ENCODE measurements around the gene PPA2.

PPA2 gene

DNA sequence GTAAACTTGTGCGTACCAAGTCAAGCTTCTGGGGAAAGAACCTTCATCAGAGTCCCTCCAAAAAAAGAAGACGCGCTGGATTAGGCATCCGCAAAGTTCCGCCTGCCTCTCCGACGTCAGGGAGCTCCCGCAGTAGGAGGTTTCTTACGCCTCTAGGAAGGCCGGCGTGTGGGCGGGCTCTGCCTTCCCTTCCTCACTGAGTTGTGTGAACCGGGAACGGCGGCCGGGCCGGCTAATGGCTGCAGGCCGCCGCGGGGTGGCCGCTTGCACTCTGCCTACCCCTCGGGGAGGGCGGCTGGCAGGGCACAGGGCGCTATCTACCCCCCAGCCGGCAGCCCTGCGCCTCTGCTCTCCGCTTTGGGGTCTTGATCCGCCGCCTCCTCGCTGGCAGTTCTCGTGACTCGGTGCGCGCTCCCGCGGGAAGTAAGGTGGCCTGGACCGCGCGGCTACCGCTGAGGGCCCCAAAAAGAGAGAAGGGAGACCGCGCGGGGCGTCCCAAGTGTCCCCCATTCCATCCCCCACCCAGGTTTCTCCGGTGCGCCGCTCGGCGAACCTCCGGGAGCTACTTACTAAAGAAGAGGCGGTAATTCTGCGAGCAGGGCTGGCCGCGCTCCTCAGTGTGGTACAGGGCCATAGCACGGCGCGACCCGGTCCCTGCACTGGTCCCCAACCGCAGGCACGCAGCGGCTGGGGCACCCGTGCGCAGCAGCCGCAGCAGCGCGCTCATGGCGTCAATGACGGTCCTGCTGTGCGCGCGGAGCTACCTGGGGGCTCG lies at the start of gene PPA2:
PPA2 (minus strand) TSS at position 739 of the 775 bp plus-strand sequence; CDS start at position 727, 12 bp downstream.
- in situ Hi-C loops (cut with MboI; ENCODE audit: low sequenced_read_pairs), result loop anchor here (10.0 to 25.0 kb wide), 2 partner anchors 329 to 536 kb away; partner anchors contain the start of gene TET2

DNA sequence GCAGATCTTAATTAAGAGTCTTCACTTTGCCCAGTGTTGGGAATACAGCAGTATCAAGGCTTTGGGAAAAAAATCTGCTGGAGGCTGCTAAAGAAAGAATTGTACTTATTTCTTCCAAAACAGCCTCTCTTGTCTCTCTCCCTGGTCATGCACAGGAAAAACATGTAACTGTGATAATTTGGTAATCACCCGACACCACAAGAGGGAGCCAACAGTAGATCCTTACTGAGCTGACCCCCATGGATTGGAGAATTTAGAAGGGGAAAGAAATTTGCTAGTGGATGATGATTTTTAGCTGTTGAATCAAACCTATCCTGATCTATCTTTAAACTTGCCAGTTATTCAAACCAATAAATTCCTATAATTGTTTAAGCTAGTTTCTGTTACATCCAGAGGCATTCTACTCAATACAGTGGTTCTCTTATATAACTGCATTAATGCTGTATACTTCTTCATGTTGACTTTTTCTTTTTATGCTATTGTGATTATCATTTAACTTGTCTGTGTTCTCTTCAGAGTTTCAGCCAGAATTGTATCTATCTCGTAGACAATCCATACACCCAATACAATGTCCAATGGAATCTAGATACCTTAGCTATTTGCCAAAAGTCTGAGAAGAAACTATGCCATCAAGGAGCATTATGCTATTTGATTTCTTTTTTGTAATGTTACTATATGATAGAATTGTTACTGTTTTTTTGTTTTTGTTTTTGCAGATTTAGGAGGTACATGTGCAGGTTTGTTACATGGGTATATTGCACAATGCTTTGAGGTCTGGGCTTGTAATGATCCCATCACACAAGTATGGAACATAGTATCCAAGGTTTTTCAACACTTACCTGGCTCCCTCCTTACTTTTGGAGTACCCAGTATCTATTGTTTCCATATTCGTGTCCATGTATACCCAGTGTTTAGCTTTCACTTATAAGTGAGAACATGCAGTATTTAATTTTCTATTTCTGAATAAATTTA lies 47.2 kb upstream of the PPA2 start:
- in situ Hi-C loops (cut with MboI; ENCODE audit: low sequenced_read_pairs), result no loop called here

DNA sequence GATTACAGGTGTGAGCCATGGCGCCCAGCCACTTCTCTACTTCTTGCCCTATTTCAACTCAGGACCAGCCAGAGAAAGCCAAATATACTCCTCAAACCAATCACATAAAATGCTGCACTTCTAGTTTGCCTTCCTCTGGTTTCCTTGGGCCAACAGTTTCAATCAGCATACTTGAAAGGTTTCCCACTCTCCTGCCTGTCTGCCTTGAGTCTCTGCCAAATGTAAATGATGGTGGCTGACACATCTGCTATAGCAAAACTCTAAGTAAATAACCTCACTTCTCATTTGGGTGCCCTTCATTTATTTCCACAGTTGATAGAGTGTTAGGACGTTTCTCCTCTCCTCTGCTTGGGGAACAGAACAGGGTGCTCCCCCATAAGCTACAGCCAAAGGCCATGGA lies 36.4 kb upstream of the PPA2 start:
- in situ Hi-C loops (cut with MboI; ENCODE audit: low sequenced_read_pairs), result no loop called here

DNA sequence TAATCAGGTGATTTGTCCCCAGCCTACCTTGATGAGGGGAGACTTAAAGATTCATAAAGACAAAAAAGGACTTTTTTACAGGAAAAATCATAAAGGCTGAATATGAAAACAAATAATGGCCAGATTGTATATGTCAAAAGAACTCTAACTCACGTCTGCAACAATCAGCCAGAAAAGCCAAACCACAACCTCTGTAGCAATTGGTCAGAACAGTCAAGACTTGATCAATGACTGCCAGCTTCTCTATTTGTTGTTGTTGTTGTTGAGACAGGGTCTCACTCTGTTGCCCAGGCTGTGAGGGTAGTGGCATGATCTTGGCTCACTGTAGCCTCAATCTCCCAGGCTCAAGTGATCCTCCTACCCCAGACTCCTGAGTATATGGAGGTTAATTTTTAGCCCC lies 35.9 kb upstream of the PPA2 start:
- in situ Hi-C loops (cut with MboI; ENCODE audit: low sequenced_read_pairs), result no loop called here

DNA sequence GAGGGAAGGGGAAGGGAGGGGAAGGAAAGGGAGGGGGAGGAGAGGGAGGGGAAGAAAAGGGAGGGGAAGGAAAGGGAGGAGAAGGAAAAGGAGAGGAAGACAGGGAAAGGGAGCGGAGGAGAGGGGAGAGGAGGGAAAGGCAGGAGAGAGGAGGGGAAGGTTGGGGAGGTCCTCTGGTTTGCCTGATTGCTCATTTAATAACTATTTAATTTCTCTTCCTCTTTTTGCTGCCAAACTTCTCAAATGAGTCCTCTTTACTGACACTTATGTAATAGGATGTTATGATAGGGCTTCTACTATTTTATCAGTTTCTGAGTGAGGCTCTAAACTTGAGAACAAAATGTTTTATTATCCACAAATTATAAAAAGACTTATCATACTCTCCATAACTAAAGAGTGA lies 35.4 kb upstream of the PPA2 start:
- in situ Hi-C loops (cut with MboI; ENCODE audit: low sequenced_read_pairs), result no loop called here

DNA sequence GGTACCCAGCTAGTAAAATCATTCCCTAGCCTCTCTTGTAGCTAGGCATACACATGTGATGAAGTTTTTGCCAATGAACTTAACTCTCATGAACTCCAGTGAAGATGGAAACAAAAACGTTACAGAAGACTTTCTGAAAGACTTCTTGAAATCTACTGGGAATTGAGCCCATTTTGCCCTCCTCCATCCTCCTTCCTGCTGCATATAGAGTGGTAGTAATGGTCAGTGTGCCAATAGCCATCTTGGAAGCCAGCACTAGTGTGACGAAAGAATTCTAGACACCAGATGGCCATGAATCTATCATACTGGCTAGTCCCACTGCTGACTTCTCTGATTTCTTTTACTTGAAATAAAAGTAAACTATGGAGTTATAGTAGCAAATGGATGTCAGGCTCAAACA lies 30.9 kb upstream of the PPA2 start:
- in situ Hi-C loops (cut with MboI; ENCODE audit: low sequenced_read_pairs), result no loop called here

DNA sequence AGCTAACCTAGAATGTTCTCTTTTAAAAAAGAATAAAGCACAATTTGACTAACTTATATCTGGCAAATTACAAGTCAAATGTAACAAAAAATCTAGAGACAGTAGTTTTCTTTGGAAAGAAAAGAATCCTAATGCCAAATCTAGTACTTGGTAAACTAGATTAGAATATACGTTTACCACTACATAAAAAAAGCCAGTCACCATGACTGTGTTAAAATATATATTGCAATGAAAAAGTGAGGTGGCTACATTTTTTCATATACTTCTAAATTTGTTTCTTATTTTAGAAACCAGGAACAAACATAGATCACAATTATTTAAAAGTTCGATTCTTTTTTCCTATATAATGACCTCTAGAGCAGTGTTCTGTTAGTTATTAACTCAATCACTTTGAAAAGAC lies 29.6 kb upstream of the PPA2 start:
- in situ Hi-C loops (cut with MboI; ENCODE audit: low sequenced_read_pairs), result no loop called here

DNA sequence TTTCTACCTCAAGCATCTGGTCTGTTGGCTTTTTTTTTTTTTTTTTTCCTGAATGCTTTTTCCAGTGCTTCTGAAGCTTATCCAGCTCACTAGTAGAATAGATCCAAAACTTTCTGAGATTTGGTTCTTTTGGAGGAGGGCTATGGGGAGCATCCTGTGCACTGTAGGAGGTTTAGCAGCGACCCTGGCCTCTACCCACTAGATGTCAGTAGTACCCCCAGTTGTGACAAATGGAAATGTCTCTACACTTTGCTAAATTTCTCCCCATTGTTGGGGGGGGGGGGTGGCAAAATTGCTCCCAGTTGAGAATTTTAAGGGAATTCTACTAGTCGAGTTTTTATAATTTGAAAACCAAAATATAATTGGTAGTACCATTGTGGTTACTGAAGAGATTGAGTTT lies 23.0 kb upstream of the PPA2 start:
- in situ Hi-C loops (cut with MboI; ENCODE audit: low sequenced_read_pairs), result no loop called here

DNA sequence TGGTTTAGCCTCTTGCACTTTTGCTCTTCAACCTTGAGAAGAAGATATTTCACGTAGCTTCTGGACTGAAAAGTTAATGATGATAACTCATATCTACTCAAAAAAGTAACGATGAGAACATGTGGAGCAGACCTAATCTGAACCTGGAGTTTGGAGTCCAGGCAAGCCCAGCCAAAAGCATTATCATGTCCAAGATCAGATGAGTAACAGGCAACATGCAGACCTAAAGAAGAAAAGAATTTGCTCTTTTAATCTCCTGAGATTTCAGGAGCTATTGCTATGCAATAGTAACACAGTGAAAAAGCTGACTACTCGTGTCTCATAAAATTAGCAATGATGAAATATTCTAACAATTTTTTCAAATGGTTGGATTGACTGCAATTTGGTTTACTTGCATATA lies 21.8 kb upstream of the PPA2 start:
- in situ Hi-C loops (cut with MboI; ENCODE audit: low sequenced_read_pairs), result no loop called here

DNA sequence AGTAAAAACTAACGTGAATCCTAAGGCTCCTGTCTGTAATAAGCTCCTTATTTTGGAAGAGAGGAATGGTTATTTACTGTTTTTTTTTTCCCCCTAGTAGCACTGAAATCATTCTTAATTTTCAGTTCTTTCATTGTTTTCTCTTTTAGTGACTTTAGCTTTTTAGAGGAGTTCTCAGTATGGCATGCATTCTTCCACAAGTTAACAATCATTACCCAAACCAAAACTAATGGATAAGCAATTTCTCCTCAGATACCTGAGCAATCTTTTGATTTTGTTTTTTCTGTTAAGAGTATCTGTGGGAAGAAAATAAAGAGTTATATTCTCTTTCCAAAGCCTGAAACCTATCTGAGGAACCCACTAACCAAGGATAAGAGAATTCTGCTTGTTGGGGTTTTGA lies 16.7 kb upstream of the PPA2 start:
- in situ Hi-C loops (cut with MboI; ENCODE audit: low sequenced_read_pairs), result no loop called here

DNA sequence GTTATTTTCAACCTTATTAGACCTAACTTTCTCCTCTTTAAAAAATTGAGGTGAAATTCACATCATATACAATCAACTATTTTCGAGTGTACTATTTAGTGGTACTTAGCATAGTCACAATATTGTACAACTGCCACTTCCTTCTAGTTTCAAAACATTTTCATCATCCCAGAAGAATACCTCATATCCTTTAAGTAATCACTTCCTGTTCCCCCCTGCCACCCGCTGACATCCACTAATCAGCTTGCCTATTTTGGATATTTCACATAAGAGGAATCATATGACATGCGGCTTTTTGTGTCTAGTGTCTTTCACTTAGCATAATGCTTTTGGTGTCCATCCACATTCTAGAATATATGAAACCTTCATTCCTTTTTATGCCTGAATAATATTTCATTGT lies 10.0 kb upstream of the PPA2 start:
- in situ Hi-C loops (cut with MboI; ENCODE audit: low sequenced_read_pairs), result no loop called here

DNA sequence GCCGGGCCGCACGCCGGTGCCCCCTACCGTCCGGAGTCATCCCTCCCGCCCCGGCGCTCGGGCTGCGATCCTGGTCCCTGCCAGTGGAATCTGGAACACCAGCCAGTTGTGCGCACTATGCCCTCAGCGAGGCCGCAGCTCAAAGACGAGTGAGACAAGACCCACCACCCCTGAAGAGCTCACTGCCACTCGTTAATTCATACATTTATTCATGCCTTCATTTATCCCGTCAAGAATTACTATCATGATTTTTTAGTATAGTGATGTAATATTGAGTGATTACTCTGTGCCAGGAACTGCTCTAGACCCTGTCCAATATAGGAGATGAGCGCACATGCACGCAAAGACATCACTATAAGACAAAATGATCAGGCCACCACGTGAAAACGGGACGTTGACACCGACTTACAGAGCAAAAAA lies 247 bp upstream of the PPA2 start:
- in situ Hi-C loops (cut with MboI; ENCODE audit: low sequenced_read_pairs), result loop anchor here (10.0 to 25.0 kb wide), 2 partner anchors 329 to 537 kb away; partner anchors contain the start of gene TET2

DNA sequence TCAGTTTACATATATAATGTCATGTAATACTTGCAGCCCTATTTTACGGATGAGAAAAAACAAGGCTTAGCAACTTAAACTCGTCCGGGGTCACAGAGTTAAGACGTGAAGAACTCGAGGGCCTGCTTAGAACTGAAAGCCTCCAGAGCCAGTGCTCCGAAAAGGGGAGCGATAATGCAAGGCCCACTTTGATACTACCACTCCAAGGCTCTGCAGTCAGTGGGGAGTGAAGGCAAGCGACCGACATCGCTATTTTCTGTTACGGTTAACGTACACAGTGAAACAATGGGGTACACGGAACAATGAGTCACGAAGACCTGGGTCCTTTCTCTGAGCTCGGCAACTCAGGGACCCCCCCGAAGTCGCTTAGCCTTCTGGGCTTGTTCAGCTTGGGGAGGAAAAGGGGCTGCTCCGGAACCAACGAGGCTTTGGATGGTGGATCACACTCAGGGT lies 965 bp downstream of the PPA2 start:
- in situ Hi-C loops (cut with MboI; ENCODE audit: low sequenced_read_pairs), result loop anchor here (10.0 to 25.0 kb wide), 2 partner anchors 328 to 536 kb away; partner anchors contain the start of gene TET2

DNA sequence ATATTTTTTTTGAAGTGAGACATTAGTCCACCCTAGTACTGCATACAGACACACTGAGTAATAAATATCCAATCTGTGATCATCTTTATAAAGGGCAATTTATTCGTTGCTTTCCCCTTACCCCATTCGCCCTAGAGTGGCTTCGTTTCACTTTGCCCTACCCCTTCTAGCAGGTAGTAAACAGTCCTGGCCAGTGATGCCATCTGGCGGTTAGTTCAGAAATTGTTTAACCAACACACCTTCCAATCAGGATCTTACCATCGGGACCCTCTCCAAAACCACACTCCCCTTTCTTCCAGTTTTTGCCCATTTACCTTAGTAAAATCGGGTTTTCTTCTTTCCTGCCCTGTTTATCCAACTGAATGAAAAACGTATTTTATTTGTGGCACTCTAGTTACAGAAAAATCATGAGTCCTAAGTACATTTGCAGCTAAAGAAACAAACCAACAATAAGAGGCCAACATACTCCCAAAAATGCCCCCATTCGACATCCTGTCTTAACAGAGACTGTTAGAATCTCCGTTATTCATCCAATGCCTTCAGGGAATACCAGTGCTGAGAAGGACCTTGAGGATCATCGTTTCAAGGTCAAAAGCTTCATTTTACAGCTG lies 2.2 kb downstream of the PPA2 start:
- in situ Hi-C loops (cut with MboI; ENCODE audit: low sequenced_read_pairs), result loop anchor here (10.0 to 25.0 kb wide), 2 partner anchors 327 to 534 kb away; partner anchors contain the start of gene TET2

DNA sequence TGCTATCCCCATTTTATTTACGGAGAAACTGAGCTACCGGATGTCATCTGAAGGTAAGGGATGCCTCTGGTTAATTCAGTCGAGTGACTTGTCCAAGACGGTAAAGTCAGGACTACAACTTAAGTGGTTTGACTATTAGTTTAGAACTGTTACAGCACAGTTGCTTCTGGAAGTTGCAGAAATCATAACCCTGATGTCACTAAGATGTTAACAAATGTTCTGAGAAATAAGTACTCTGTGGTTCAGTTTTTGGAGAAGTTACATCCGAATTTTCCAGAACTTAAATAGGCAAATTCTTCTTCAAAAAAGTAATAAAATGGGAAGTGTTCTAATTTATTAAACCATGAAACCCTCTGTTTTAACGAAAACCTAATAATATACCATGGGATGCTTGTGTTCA lies 3.1 kb downstream of the PPA2 start:
- in situ Hi-C loops (cut with MboI; ENCODE audit: low sequenced_read_pairs), result loop anchor here (10.0 to 25.0 kb wide), 2 partner anchors 326 to 533 kb away; partner anchors contain the start of gene TET2

DNA sequence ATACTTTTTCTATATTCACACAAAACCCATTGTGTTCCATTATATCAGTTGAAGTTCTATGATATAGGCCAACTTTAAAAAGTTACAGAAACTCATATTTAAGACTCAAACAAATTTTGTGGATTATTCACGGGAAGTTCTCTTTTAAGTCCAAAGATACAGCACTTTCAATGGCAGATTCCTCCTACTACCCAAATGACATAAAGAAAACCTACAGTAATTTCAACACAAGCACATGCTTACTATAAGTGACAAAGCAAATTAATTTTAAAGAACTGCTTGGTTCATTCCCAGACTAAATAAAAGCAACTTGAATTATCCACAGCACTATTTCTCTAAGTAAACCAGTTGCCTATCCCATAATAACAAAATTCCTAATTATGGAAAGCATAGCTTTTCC lies 4.1 kb downstream of the PPA2 start:
- in situ Hi-C loops (cut with MboI; ENCODE audit: low sequenced_read_pairs), result loop anchor here (10.0 to 25.0 kb wide), 2 partner anchors 325 to 532 kb away; partner anchors contain the start of gene TET2

DNA sequence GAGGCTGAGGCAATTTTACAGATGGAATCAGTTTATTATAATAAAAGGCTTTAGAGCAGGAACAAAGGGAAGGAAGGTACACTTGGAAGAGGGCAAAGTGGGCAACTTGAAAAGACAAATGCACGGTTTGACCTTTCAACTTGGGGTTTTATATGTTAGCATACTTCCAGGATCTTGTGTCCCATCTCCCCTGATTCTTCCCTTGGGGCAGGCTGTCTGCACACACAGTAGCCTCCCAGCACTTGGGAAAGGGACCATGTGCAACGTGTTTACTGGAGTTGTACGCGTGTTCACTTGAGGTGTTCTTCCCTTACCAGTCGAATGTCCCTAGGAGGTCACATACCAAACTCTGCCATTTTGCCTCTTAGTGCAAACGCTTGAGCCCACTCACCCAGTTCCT lies 7.3 kb downstream of the PPA2 start:
- in situ Hi-C loops (cut with MboI; ENCODE audit: low sequenced_read_pairs), result loop anchor here (25.0 kb wide), 1 partner anchor 529 kb away; no protein-coding TSS in a partner anchor

DNA sequence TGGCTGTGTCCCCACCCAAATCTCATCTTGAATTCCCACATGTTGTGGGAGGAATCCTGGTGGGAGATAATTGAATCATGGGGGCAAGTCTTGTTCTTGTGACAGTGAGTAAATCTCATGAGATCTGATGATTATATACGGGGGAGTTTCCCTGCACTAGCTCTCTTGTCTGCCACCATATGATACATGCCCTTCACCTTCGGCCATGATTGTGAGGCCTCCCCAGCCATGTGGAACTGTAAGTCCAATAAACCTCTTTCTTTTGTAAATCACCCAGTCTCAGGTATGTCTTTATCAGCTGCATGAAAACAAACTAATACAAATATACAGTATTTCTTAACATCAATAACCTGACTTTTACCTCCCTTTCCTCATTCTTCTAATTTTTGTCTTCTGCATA lies 9.3 kb downstream of the PPA2 start:
- in situ Hi-C loops (cut with MboI; ENCODE audit: low sequenced_read_pairs), result loop anchor here (25.0 kb wide), 1 partner anchor 527 kb away; no protein-coding TSS in a partner anchor

DNA sequence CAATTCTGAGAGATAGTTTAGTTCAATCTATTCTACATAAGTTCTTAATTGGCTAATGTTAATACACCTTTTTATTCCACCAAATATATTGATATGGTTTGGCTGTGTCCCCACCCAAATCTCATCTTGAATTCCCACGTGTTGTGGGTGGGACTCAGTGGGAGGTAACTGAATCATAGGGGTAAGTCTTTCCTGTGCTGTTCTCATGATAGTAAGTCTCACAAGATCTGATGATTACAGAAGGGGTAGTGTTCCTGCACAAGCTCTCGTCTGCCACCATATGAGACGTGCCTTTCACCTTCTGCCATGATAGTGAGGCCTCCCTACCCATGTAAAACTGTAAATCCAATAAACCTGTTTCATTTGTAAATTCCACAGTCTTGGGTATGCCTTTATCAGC lies 11.3 kb downstream of the PPA2 start:
- in situ Hi-C loops (cut with MboI; ENCODE audit: low sequenced_read_pairs), result loop anchor here (25.0 kb wide), 1 partner anchor 525 kb away; no protein-coding TSS in a partner anchor

DNA sequence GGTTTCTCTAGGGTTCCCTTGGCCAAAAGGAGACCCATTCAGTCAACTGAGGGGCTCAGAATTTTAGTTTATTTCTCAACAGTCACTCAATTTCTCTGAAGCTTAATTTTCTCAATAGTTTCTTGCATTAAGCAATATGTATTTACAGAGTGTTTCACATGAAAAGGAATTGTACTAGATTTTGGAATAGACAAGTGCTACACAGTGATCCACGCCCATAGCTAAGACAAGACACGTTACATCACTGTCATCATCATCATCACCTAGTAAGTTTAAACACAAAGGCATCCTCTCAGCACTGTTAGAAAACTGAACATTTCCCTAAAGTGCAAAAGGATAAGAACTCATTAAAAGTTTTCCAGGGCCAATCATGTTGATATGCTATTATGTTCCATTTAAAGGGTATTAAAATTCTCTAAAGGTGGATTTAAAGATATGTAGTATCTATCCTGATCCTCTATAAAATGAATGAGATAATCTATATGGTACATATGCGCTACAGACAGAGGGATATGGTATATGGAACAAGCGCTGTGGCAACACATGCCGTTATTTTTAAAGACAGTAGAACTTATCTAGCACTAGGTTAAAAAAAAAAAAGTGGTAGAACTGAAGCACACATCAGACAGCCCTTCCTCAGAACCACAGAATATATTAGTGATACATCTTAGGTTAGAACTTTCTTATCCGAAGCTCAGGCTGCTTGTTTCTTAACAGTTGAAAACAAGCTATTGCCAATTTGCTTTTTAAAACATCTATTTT lies 12.1 kb downstream of the PPA2 start:
- in situ Hi-C loops (cut with MboI; ENCODE audit: low sequenced_read_pairs), result loop anchor here (25.0 kb wide), 1 partner anchor 525 kb away; no protein-coding TSS in a partner anchor

Measured in HL-60/S4 (cell line).